22Rv1 (cell line): Measurements from ENCODE around the gene HRH3.

Source experiments
- H3K27ac ChIP-seq: fragments of 450-650 bp; 2 replicates; pipeline ENCODE4 v1.5.1; 2017
- ZFX ChIP-seq: fragments of 450-650 bp; IDR thresholded peaks from 2 replicates; pipeline ENCODE4 v1.6.1; 2017; ENCODE audit warnings: antibody characterized with exemption, borderline replicate concordance
- TF ChIP-seq, protein P1 (sequence below): fragments of 450-650 bp; IDR thresholded peaks from 2 replicates; pipeline ENCODE4 v1.5.1; 2017; ENCODE audit warnings: mild to moderate bottlenecking

The HRH3 gene

DNA sequence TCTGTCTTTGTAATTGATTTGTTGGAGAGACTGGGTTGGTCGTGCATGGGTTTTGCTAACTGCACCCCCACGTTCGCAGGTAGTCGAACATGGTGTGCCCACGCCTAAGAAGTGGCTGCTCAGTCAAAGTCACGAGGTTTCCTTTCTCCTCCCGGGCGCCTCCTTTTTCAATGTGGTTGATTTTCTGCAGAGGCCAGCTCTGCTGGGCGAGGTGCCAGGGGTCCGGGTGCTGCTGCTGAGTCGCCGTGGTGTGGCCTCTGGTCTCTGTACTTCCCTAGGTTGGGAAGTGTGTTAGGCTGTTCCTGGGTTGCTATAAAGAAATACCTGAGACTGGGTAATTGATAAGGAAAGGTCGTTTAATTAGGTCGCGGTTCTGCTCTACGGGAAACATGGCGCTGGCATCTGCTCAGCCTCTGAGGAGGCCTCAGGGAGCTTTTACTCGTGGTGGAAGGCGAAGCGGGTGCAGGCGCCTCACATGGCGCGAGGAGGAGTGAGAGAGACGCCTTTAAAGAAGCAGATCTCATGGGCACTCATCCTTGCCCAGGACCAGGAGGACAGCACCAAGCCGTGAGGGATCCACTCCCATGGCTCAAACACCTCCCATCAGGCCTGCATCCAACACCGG is 32.4 kb upstream of the HRH3 start:
- no peak overlapping the region for H3K27ac ChIP-seq
- TF ChIP-seq ZFX, result no peak
- TF ChIP-seq, protein P1, sequence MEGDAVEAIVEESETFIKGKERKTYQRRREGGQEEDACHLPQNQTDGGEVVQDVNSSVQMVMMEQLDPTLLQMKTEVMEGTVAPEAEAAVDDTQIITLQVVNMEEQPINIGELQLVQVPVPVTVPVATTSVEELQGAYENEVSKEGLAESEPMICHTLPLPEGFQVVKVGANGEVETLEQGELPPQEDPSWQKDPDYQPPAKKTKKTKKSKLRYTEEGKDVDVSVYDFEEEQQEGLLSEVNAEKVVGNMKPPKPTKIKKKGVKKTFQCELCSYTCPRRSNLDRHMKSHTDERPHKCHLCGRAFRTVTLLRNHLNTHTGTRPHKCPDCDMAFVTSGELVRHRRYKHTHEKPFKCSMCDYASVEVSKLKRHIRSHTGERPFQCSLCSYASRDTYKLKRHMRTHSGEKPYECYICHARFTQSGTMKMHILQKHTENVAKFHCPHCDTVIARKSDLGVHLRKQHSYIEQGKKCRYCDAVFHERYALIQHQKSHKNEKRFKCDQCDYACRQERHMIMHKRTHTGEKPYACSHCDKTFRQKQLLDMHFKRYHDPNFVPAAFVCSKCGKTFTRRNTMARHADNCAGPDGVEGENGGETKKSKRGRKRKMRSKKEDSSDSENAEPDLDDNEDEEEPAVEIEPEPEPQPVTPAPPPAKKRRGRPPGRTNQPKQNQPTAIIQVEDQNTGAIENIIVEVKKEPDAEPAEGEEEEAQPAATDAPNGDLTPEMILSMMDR, result no peak

DNA sequence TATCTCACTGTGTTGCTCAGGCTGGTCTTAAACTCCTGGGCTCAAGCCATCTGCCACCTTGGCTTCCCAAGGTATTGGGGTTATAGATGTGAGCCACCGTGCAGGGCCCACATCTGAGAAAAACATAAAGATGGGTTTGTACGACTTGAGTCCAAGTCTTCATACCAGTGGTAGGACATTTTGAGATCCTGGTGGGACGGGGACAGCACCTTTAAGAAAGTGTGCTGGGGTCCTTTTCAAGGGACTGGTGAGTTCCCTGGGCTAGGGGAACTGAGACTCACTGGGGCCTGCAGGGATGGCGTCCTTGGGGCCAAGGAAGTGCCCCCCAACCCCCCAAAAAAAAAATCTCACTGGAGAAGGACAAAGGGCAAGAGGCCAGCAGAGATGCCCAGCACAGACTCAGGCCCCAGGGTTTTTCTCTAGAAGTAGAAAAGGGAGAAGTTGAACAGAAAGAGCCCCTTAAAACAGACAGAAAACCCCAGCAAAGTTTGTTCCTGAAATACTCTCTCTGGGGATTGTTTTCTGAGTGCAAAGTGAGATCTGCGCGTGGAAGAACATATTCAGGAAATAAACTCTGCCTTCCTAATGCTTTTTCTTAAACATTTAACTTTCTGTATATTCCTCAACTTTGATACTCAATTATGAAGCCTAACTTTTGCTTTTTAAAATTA is 28.9 kb upstream of the HRH3 start:
- H3K27ac ChIP-seq, result no peak overlapping the region
- no peak for TF ChIP-seq ZFX
- TF ChIP-seq, protein P1, result no peak

DNA sequence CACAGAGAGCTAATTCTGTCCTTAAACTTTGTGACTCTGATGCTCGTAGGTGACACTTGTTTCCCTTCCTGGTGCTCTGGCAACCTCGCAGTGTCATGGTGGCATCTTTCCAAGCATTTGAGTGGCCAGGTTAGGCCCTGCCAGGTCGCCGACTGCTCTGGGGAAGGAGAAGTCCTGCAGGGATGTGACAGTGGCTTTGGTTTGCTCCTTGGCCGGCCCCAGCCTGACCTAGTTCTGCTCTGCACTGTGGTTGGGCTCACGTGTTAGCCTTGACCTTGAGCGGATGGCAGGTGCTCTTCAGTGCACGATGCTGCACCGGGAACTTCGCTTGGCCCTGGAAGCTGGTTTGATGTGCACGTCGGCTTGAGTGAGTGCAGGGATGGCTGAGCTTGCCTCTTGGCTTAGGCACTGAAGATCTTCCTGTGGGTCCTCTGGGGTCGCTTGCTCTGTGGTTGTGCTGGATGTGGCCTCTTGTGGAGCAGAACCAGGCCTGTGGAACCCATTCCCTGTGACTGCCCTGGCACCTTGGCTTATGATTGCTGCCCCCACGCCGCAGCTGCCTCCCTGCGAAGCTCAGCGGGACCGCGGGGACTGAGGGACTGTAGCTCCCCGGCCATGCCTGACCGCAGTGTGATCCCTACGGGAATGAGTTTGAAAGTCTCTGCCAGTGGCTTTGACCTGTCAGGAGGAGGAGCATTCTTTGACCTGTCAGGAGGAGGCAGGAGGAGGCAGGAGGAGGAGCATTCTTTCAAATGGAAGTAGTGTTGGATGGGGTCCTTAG is 27.0 kb upstream of the HRH3 start:
- no peak overlapping the region for H3K27ac ChIP-seq
- no peak for TF ChIP-seq ZFX
- TF ChIP-seq, protein P1, result no peak

DNA sequence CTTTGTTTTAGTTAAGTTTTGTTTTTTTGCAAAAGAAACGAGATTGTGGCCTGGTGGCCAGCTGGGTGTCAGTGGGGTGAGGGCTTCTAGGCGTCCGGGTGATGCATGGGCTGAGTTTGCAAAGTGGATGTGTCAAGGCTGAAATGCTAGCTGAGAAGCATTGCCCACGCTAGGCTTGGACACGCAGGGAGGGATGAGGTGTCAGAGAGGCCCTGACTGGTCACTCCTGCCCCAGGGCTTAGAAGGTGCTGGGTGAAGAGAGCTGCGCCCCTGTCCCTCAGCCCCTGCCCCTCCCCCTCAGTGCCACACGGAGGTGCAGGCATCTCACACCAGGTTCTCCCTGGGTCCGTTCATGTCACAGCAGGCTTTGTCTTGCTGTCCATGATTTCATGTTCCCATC is 26.4 kb upstream of the HRH3 start:
- H3K27ac ChIP-seq, result no peak overlapping the region

DNA sequence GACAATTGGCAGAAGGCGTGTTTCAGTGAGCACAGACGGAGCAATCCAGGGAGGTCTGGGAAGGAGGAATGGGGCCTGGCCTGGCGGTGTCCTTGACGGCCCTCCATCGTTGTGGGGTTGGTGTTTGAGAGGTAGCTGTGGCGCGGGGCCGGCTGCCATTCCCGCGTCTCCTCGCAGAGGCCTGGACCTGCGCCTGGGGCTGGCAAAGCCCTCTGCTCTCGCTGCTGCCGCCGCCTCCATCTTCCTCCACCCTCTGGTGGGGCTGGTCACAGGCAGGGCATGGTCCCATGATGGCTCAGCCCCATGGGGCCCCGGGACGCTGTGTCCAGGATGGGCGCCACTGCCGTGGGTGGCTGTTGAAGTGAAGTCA is 25.8 kb upstream of the HRH3 start:
- H3K27ac ChIP-seq, result no peak overlapping the region
- TF ChIP-seq ZFX, result no peak
- TF ChIP-seq, protein P1, result no peak

More for the DNA sequence above, 26.4 kb upstream of the HRH3 start:
- TF ChIP-seq, protein P1, result no peak
- no peak for TF ChIP-seq ZFX

DNA sequence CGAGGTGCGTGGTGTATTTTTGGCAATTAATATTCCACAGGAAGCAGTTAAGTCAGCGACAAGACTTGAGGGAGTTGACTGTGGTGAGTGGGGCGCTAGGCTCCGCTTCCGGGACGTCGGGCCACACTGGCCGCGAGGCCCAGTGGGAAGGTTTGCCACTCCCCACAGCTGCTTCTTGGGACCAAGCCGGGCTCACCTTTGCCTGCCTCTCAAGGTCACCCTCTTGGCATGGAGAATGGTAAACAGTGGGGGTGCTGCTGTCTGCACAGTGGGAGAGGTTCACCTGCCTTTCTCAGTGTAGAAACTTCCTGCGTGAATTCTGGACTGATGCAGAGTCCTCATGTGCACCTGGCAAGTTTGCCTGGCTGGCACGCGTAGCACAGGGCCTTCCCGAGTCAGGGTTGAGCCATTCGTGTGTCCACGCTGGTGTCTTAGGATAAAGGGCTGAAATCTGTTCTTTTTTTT is 24.6 kb upstream of the HRH3 start:
- H3K27ac ChIP-seq, result no peak overlapping the region
- TF ChIP-seq ZFX, result no peak
- TF ChIP-seq, protein P1, result no peak
